Epithelial cell of proximal tubule (primary cell): ENCODE measurements around the gene TRIP11. TPM values are rescaled to one million over a fixed set of nuclear protein-coding genes. Genes with fewer than 3 reads are reported as not detected.

ENCODE experiments used
- DNase-seq: peaks from one replicate; pipeline ENCODE4 v3.0.0-alpha.2; 2011; ENCODE audit warnings: low read depth
- H3K4me3 ChIP-seq: 2 replicates; pipeline ENCODE4 v1.5.1; 2011; ENCODE audit warnings: low read depth, mild to moderate bottlenecking, low read length
- total RNA-seq: library from RNA; depleted of rRNA; stranded (reverse); fragments of >200 nt; gene quantifications from 2 replicates; pipeline ENCODE4 v1.2.3, GENCODE V29; 2015
- TF ChIP-seq, protein P1 (sequence below): conservative IDR thresholded peaks from 2 replicates; pipeline ENCODE4 v1.5.1; 2012; ENCODE audit warnings: low read depth, mild to moderate bottlenecking, low read length

Gene TRIP11
- total RNA-seq, 1 donor from 2014 or later: 12.0 TPM

- no peak overlapping the region for H3K4me3 ChIP-seq
- DNase-seq: no peak
- TF ChIP-seq, protein P1, sequence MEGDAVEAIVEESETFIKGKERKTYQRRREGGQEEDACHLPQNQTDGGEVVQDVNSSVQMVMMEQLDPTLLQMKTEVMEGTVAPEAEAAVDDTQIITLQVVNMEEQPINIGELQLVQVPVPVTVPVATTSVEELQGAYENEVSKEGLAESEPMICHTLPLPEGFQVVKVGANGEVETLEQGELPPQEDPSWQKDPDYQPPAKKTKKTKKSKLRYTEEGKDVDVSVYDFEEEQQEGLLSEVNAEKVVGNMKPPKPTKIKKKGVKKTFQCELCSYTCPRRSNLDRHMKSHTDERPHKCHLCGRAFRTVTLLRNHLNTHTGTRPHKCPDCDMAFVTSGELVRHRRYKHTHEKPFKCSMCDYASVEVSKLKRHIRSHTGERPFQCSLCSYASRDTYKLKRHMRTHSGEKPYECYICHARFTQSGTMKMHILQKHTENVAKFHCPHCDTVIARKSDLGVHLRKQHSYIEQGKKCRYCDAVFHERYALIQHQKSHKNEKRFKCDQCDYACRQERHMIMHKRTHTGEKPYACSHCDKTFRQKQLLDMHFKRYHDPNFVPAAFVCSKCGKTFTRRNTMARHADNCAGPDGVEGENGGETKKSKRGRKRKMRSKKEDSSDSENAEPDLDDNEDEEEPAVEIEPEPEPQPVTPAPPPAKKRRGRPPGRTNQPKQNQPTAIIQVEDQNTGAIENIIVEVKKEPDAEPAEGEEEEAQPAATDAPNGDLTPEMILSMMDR: no peak
Measured at GRCh38 chr14:91985521-91986255, 54.2 kb downstream of the TRIP11 start.

GRCh38 chr14:91985008-91985407 is 54.9 kb downstream of the TRIP11 start:
- DNase-seq: peak; percentile 76
- TF ChIP-seq, protein P1: no peak
- H3K4me3 ChIP-seq: no peak overlapping the region

DNA sequence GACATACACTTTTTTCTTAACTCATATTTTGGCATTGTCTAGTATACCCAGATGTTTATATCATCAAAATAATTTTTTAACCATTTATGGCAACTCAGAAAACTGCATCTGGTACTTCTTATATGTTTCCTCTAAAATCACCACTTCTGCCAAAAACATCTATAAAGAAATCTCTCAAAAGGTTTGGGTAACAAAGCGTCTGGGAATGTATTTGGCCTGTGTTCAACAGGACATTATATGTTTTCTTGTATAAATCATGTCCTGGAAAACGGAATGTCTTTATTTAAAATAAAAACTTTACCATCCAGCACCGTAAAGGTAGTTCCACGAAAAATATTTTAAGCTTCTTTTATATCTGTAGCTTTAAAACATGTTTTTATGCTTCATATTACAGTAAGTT is 56.3 kb downstream of the TRIP11 start:
- H3K4me3 ChIP-seq: no peak overlapping the region
- DNase-seq: no peak
- TF ChIP-seq, protein P1: no peak

DNA sequence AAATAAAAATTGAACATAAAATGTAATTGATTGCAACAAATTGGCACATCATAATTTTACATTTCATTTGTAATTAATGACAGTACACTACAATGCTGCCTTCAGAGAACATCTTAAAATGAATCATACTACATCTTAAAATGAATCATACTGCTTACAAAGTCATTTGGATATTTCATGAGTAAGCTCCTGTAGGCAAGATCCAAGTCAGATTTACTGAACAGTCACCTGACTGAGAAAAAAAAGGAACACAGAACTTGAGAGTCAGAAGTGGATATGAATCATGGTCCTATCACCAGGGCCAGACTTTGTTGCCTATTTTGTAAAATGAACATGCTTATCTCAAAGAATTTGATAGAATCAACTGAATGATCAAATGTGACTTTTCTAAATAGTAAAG is 59.7 kb downstream of the TRIP11 start:
- peak; percentile 82 for DNase-seq
- TF ChIP-seq, protein P1: no peak
- no peak overlapping the region for H3K4me3 ChIP-seq

- H3K4me3 ChIP-seq: no peak overlapping the region
- TF ChIP-seq, protein P1: no peak
- DNase-seq: no peak
Measured at GRCh38 chr14:91977884-91978283, 62.0 kb downstream of the TRIP11 start.

DNA sequence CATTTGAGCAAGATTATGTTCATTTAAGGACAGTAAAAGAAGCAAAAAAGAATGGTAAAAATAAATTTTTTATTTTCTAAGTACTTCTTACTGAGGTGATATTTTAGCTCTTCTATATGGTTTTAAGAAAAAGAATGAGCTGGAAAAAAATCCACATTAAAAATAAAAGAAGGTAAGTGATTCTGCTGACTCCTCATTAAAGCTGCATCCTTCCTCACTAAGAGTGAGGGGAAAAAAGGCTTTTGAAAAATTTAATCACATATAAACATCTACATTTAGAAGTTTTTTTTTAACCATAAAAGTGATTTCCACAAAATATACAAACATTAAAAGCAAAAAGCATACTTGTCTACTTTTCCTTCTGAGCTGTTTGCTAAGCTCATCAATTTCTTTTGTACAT is 64.1 kb downstream of the TRIP11 start:
- TF ChIP-seq, protein P1: no peak
- no peak overlapping the region for H3K4me3 ChIP-seq
- no peak for DNase-seq

- DNase-seq: no peak
- H3K4me3 ChIP-seq: no peak overlapping the region
- TF ChIP-seq, protein P1: no peak
Measured at GRCh38 chr14:91971188-91971778, 68.6 kb downstream of the TRIP11 start.
